GM21576 (cell line): ENCODE measurements around the gene BTF3.
"Not testable (repeated sequence)": the region's sequence is repeated elsewhere in the genome, so short reads cannot be mapped to it uniquely, and the experiment has no call there.

Experiments used
- ATAC-seq: cut with Tn5 transposase; IDR thresholded peaks from one replicate; pipeline ENCODE4 v1.9.1; 2021; ENCODE audit warnings: mild to moderate bottlenecking, moderate library complexity; ENCODE audit not compliant: unreplicated experiment

BTF3 gene

DNA sequence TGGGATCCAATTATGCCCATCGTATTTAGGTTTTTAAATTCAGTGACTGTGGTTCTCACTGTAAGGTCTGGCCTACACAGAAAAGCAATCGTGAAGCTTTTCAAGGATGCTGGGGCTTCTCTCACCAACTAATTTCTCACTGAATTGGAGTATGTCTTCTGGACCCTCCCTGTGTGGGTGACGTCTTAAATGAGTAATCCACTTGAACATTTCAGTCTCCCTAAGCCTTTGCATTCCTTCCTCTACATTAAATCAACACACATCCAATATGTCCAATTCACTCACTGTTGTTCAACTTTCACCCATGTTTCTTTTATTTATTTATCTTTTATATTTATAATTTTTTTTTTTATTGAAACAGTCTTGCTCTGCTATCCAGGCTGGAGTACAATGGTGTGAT, 12.5 kb upstream of the BTF3 start:
- no peak for ATAC-seq

DNA sequence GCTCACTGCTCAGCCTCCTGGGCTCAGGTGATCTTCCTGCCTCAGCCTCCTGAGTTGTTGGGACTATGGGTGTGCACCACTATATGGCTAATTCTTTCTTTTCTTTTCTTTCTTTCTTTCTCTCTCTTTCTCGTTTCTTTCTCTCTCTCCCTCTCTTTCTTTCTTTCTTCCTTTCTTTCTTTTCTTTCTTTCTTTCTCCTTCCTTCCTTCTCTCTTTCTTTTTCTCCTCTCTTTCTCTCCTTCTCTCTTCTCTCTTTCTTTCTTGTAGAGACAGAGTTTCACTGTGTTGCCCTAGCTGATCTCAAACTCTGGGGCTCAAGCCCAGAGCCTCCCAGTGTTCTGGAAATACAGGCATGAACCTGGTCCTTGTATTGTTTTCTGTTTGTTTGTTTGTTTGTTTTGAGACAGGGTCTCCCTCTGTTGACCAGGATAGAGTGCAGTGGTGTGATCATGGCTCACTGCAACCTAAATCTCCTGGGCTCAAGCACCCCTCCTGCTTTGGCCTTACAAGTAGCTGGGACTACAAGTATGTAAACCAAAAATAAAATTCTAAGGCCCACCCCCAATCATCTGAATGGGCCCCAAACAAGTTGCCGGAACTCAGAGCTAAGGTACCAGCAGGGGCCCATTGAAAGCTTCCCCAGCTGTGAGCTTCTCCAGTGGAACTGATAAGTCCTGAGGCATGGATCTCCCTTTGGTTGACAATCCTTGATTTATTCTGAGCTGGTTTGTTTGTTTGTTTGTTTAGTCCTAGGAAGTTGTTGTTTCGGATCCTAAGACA, 11.9 kb upstream of the BTF3 start:
- no peak for ATAC-seq

GRCh38 chr5:73487257-73487656, 11.0 kb upstream of the BTF3 start:
- ATAC-seq = not testable (repeated sequence)

GRCh38 chr5:73487815-73488214, 10.4 kb upstream of the BTF3 start:
- ATAC-seq = no peak

GRCh38 chr5:73488806-73489205, 9.4 kb upstream of the BTF3 start:
- no peak for ATAC-seq

GRCh38 chr5:73490088-73490487, 8.2 kb upstream of the BTF3 start:
- no peak for ATAC-seq

DNA sequence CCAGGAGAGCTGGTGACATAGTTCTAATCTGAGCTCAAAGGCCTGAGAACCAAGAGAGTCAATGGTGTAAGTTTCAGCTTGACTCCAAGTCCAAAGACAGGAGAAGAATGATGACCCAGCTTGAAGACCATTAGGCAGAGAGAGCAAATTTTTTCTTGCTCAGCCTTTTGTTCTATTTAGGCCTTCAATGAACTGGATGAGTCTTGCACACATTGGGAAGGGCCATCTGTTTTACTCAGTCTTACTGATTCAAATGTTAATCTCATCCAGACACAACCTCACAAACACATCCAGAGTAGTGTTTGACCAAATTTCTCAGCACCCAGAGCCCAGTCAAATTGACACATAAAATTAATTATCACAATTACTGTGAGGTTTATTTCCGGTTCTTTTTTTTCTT, 7.1 kb upstream of the BTF3 start:
- ATAC-seq = no peak

DNA sequence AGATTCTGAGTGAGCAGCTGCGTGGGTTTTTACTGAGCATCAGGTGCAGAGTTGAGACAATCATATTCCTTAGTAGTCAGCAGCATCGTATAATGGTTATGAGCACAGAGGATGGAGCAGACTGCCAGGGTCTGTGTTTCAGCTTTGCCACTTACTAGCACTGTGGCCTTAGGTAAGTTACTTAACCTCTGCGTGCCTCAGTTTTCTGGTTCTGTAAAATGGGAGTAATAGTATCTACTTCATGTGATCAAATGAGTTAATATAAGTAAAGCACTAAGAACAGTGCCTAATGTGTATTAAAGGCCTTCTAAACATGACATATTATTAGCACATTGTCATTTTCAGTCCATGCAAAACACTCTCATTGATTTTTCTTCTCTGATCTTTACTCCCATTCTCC, 4.8 kb upstream of the BTF3 start:
- ATAC-seq = no peak

DNA sequence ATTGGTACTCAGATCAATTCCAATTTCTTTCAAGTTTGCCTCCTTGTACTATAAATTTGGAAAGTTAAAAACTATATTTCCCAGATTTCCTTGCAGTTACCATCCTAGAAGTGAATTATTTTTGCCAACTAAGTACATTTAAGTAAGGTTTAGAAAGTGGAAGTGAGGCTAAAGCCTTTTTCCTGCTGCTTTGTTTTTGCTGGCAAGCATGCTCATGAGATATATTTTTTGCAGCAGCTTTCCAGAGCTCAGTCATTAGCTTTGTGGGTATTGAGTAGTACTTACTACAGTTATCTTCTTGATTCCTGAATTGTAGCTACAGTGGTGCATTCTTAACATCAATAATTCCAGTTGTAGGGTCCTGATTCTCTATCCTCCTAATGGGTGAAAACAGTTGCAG, 3.5 kb upstream of the BTF3 start:
- ATAC-seq = no peak

DNA sequence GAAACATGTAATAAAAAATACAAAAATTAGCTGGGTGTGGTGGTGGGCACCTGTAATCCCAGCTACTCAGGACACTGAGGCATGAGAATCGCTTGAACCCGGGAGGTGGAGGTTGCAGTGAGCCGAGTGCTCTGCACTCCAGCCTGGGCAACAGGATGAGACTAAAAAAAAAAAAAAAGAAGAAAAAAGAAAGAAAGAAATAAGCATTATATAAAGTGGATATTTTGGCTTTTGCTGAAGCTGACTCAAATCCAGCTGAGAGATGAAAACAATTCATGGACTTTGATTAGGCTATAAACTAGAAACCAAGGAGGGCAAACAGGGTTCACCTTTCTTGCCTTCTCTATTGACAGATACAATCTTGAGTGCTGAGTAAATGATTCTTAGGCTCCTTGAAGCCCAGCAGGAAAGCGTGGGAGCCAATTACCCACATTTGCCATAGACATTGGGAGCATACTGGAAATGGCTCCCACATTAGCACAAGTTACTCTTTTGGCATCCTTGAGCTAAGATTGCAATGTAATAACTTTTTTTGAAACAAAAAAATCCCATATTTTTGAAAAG, 2.4 kb upstream of the BTF3 start:
- no peak for ATAC-seq

GRCh38 chr5:73496984-73497457, 1.2 kb upstream of the BTF3 start:
- no peak for ATAC-seq

- no peak for ATAC-seq
These were observed 665 bp upstream of the BTF3 start for GRCh38 chr5:73497497-73498056.

DNA sequence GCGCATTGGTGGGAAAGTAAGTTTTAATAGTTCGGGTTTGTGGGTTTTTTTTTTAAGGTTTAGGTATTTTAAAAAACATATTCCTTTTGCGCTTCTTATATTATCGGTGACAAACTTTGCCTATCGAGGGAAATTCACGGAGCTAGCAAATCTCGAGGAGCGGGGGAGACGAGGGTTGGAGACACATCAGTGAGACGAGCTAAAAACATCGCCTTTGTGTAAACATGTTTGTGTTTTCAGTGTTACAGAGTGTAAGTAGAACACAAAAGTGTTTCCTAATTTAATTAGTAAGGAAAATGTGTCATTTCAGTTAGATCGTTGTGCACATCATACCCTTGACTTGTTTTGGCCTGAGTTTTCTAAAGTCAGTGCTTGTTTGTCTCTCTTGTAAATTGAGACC, 945 bp downstream of the BTF3 start:
- ATAC-seq = no peak

DNA sequence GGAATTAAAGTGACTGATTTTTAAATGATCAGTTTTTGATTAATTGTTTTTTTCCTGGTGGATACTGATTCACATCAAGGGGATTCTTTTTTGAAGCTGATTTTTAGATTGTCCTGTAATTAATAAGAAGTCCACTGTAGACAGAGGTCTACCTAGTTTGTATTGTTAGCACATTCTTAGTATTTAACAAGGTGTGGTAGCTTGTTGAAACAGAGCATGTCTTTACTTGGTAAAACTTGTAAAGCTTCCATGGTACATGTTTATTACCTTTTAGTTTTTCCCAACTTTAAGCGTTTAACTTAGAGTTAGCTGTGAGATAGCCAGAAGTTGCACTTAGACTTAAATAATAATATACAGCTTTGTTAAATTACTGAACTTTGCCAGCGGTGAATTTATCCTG, 1.5 kb downstream of the BTF3 start:
- ATAC-seq = no peak

DNA sequence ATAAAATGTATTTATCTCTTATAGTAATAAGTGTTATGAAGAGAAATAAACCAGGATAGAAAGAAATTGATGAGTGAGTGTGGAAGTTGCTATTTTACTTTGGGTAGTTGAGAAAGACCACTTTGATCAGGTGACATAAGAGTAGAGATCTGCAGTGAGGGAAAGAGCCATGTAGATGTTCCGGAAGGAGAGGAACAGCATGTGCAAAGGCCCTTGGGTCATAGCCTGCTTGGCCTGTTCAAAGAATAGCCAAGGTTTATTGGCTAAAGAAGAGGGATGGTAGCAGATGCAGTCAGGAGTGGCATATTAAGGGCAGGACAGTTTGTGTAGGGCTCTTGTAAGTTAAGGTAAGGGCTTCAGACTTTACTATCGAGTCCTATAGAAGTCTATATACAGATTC, 3.2 kb downstream of the BTF3 start:
- ATAC-seq = no peak

DNA sequence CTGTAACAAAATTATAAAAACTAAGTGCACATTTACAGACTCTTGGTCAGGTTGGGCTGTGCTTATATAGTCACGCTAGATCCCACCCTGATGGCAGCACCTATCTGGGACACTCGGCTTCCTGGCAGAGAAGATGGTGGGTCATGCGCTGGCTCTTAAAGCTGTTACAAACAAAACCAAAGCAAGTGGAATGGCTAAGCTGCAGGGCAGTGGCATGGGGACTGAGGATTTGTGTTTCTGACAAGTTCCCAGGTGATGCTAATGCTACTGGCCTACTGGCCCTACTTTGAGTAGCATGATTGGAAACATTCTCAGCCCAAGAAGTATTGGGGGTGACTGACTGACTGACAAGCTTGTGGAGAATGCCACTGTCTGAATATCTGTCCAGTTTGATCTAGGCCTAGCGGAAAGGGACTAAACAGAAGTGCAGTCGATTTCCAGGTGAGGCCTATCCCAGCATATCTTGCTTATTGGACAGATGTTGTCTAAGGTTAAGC, 8.3 kb downstream of the BTF3 start:
- no peak for ATAC-seq

DNA sequence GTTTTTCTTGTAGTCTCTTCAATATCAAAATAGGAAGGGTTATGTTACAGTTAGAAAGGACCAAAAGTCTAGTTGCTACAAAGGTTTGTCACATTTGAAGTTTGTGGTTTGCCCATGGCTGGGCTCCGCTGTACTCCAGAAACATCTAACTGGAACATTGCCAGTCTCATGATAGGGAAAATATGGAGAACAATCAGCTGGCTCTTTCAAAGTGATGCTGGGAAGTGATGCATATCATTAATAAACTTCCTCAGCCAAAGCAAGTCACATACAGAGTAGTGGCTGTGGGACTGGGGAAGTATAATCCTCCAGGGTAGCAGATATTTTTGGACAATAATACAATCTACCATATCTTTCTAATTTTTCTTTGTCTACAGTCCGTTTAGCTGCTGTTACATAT, 8.8 kb downstream of the BTF3 start:
- no peak for ATAC-seq

DNA sequence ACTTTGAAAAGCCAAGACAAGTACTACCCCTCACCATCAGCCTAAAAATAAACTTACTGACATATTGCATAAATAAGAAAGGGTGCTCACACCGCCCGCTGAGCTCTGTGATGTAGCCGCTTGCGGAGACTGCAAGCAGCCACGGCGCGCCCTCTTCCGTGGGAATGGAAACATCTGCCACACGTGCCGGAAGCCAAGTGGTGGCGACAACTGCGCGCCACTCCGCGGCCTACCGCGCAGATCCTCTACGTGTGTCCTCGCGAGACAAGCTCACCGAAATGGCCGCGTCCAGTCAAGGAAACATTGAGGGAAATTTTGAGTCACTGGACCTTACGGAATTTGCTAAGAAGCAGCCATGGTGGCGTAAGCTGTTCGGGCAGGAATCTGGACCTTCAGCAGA, 10.3 kb downstream of the BTF3 start:
- ATAC-seq = not testable (repeated sequence)

DNA sequence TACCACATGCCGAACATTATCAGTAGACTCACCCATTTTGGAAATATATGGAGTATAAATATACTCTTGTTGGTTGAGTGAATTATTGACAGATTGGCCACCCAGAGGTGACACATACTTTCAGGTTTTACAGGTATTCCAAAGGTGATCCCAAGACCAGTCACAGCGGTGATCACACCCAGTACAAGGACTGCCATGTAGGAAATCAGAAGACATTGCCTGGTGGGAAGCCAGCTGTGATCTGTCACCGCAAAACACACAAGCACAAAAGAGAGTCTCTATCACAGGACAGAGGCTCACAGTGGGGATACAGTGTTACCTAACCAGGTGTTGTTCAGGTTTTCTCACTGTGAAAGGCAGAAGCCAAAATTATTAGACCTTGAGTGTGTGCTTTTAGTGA, 15.8 kb downstream of the BTF3 start:
- no peak for ATAC-seq

DNA sequence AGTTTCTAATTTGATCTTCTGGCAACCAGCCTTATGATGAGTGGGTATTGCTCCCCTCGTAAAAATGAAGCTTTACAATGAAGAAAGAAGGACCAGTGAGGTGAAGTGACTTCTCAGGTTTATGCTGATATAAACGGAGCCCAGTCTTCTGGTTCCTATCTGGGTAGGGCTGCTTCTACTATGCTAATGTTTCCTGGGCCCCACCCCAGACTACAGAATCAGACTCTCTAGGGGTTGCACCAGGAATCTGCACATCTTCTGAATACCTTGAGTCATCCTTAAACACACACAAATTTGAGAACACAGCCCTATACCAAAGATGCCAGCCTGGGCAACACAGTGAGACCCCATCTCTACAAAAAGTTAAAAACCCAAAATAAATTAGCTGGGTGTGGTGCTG, 16.2 kb downstream of the BTF3 start:
- no peak for ATAC-seq

GRCh38 chr5:73515232-73515631, 17.0 kb downstream of the BTF3 start:
- no peak for ATAC-seq
